ENCODE data around the gene RAX. TPM values are rescaled to one million over a fixed set of nuclear protein-coding genes. Genes with fewer than 3 reads are reported as not detected.

The RAX gene
- total RNA-seq, 1 experiment from 2014 or later, result not detected

DNA sequence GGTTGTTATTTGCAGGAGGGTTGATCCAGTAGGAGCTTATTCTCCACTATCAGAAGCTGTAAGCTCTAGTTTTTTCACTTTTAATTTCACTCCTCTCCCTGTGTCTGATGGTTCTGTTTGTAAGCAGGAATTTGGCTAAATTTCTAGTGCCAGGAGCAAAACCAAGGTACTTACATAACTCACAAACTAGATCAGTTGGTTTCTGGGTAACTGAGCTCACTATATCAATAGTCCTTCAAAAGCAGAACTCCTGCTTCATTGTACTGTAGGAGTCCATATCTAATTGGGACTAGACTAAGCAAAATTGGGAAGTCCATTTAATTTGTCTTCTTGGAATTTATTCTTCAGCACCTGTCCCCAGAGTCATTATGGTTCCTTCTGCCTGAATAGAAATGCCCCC is 20.1 kb upstream of the RAX start:
- in situ Hi-C loops (cut with HindIII; ENCODE audit: low pct_unique_long_range_greater_than_20kb, low sequenced_read_pairs) (no loop called here), intact Hi-C loops (cut with micrococcal nuclease; ENCODE audit: unreplicated experiment) (no loop called here)
- ATAC-seq (no peak), DNase-seq (ENCODE audit: low read depth, low spot score) (no peak)
- TF ChIP-seq POLR2AphosphoS5 (IDR thresholded peaks at IDR 0.05; ENCODE audit: low read depth, low read length), result no peak
- no peak for TF ChIP-seq SIN3A (IDR thresholded peaks at IDR 0.05; ENCODE audit: borderline replicate concordance, insufficient read depth, low read depth, low read length)
- TF ChIP-seq, protein P1, sequence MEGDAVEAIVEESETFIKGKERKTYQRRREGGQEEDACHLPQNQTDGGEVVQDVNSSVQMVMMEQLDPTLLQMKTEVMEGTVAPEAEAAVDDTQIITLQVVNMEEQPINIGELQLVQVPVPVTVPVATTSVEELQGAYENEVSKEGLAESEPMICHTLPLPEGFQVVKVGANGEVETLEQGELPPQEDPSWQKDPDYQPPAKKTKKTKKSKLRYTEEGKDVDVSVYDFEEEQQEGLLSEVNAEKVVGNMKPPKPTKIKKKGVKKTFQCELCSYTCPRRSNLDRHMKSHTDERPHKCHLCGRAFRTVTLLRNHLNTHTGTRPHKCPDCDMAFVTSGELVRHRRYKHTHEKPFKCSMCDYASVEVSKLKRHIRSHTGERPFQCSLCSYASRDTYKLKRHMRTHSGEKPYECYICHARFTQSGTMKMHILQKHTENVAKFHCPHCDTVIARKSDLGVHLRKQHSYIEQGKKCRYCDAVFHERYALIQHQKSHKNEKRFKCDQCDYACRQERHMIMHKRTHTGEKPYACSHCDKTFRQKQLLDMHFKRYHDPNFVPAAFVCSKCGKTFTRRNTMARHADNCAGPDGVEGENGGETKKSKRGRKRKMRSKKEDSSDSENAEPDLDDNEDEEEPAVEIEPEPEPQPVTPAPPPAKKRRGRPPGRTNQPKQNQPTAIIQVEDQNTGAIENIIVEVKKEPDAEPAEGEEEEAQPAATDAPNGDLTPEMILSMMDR (IDR thresholded peaks at IDR 0.05), result no peak
- no peak for TF ChIP-seq TCF7L2 (IDR thresholded peaks at IDR 0.05; ENCODE audit: low read depth, low read length)
- TF ChIP-seq REST (IDR thresholded peaks at IDR 0.05; ENCODE audit: insufficient read depth in 1 of 2, low read depth in 2 of 2, low read length in 1 of 2), result no peak
- Histone ChIP-seq H3K36me3 (ENCODE audit: control insufficient read depth, insufficient read depth, low read length) (no peaks in the 10 kb centered on the region), H3K9me3 (ENCODE audit: control insufficient read depth, insufficient read depth, low read depth, low read length) (no peaks in the 10 kb centered on the region), H3K4me1 (ENCODE audit: control insufficient read depth, insufficient read depth, low read length) (no peaks in the 10 kb centered on the region), H3K27me3 (ENCODE audit: control insufficient read depth, insufficient read depth, low read length) (no peaks in the 10 kb centered on the region), H3K4me3 (ENCODE audit: low read depth in 2 of 2, low read length in 2 of 2) (no peak overlapping the region), H3K27ac (ENCODE audit: low read length) (no peak overlapping the region)
- CTCF ChIA-PET, result no interaction called here
- POLR2A ChIA-PET, result no interaction called here
- BruUV-seq (replicated peaks), result no TSS peak

DNA sequence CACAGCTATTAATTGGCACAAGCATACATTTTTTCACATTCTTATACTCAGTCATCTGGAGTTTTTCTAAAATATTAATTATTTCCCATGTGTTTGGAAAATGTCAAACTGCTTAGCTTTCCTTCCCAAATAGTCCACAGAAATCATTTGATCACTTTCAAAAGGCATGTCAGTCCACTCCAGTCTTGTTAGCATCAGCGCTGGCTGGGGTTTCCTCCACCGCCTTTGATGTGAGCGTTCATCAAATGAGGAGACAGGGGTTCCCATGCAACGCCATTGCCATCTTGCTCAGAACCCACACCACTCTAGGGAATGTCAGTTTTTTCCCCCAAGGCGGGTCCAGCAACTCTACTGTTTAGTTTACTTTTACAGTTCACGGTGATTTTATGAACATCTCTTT is 13.1 kb upstream of the RAX start:
- Histone ChIP-seq H3K4me3 (ENCODE audit: low read depth in 2 of 2, low read length in 2 of 2) (no peak overlapping the region), H3K27ac (ENCODE audit: low read length) (no peak overlapping the region), H3K9me3 (ENCODE audit: control insufficient read depth, insufficient read depth, low read depth, low read length) (no peaks in the 10 kb centered on the region), H3K4me1 (ENCODE audit: control insufficient read depth, insufficient read depth, low read length) (no peaks in the 10 kb centered on the region), H3K36me3 (ENCODE audit: control insufficient read depth, insufficient read depth, low read length) (no peaks in the 10 kb centered on the region), H3K27me3 (ENCODE audit: control insufficient read depth, insufficient read depth, low read length) (peaks cover 12% of the 10 kb centered on the region)
- ChIA-PET CTCF (interaction anchor here (1.0 kb wide), 1 partner anchor 17 kb away, joined by 3 read pairs; no protein-coding TSS in a partner anchor), POLR2A (no interaction called here)
- intact Hi-C loops (cut with micrococcal nuclease; ENCODE audit: unreplicated experiment) (no loop called here), in situ Hi-C loops (cut with HindIII; ENCODE audit: low pct_unique_long_range_greater_than_20kb, low sequenced_read_pairs) (no loop called here)
- DNase-seq (ENCODE audit: low read depth, low spot score), result no peak
- BruUV-seq (replicated peaks), result no TSS peak
- ATAC-seq, result no peak
- no peak for TF ChIP-seq TCF7L2 (IDR thresholded peaks at IDR 0.05; ENCODE audit: low read depth, low read length)
- no peak for TF ChIP-seq POLR2AphosphoS5 (IDR thresholded peaks at IDR 0.05; ENCODE audit: low read depth, low read length)
- no peak for TF ChIP-seq SIN3A (IDR thresholded peaks at IDR 0.05; ENCODE audit: borderline replicate concordance, insufficient read depth, low read depth, low read length)
- no peak for TF ChIP-seq REST (IDR thresholded peaks at IDR 0.05; ENCODE audit: insufficient read depth in 1 of 2, low read depth in 2 of 2, low read length in 1 of 2)
- TF ChIP-seq, protein P1 (IDR thresholded peaks at IDR 0.05), result no peak
